ENCODE measurements around the gene KATNAL1. TPM values are rescaled to one million over a fixed set of nuclear protein-coding genes. Genes with fewer than 3 reads are reported as not detected.

Gene KATNAL1
- total RNA-seq, 1 donor from 2014 or later, result 22.7 TPM

GRCh38 chr13:30170569-30170968, 136.8 kb downstream of the KATNAL1 start:
- Mint-ChIP-seq H3K4me1 (ENCODE audit: low read depth) (no peaks in the 10 kb centered on the region), H3K36me3 (ENCODE audit: insufficient read depth) (no peaks in the 10 kb centered on the region), H3K27me3 (peaks cover 3% of the 10 kb centered on the region), H3K4me3 (ENCODE audit: low read depth) (no peak overlapping the region), H3K9me3 (ENCODE audit: low read depth) (no peaks in the 10 kb centered on the region), H3K27ac (no peak overlapping the region)
- TF ChIP-seq CTCF (IDR thresholded peaks at IDR 0.05; ENCODE audit: unreplicated experiment), result no peak
- DNase-seq (ENCODE audit: low spot score, unreplicated experiment), result no peak

GRCh38 chr13:30169442-30169841, 137.9 kb downstream of the KATNAL1 start:
- no peak overlapping the region for H3K27ac Mint-ChIP-seq
- no peak for TF ChIP-seq CTCF (IDR thresholded peaks at IDR 0.05; ENCODE audit: unreplicated experiment)
- DNase-seq (ENCODE audit: low spot score, unreplicated experiment), result no peak
- no peaks in the 10 kb centered on the region for H3K36me3 Mint-ChIP-seq (ENCODE audit: insufficient read depth)
- no peak overlapping the region for H3K4me3 Mint-ChIP-seq (ENCODE audit: low read depth)
- H3K9me3 Mint-ChIP-seq (ENCODE audit: low read depth), result no peaks in the 10 kb centered on the region
- no peaks in the 10 kb centered on the region for H3K4me1 Mint-ChIP-seq (ENCODE audit: low read depth)
- peaks cover 3% of the 10 kb centered on the region for H3K27me3 Mint-ChIP-seq

GRCh38 chr13:30165796-30166195, 141.6 kb downstream of the KATNAL1 start:
- Mint-ChIP-seq H3K9me3 (ENCODE audit: low read depth) (peaks cover 5% of the 10 kb centered on the region), H3K27me3 (peaks cover 6% of the 10 kb centered on the region), H3K4me3 (ENCODE audit: low read depth) (no peak overlapping the region), H3K4me1 (ENCODE audit: low read depth) (no peaks in the 10 kb centered on the region), H3K27ac (peak overlapping the region; percentile 27), H3K36me3 (ENCODE audit: insufficient read depth) (peaks cover 1% of the 10 kb centered on the region)
- no peak for DNase-seq (ENCODE audit: low spot score, unreplicated experiment)
- no peak for TF ChIP-seq CTCF (IDR thresholded peaks at IDR 0.05; ENCODE audit: unreplicated experiment)

GRCh38 chr13:30165071-30165470, 142.3 kb downstream of the KATNAL1 start:
- Mint-ChIP-seq H3K27me3 (peaks cover 4% of the 10 kb centered on the region), H3K36me3 (ENCODE audit: insufficient read depth) (peaks cover 1% of the 10 kb centered on the region), H3K27ac (no peak overlapping the region), H3K4me3 (ENCODE audit: low read depth) (no peak overlapping the region), H3K9me3 (ENCODE audit: low read depth) (peaks cover 5% of the 10 kb centered on the region), H3K4me1 (ENCODE audit: low read depth) (no peaks in the 10 kb centered on the region)
- no peak for DNase-seq (ENCODE audit: low spot score, unreplicated experiment)
- no peak for TF ChIP-seq CTCF (IDR thresholded peaks at IDR 0.05; ENCODE audit: unreplicated experiment)

GRCh38 chr13:30164146-30164545, 143.2 kb downstream of the KATNAL1 start:
- no peaks in the 10 kb centered on the region for H3K4me1 Mint-ChIP-seq (ENCODE audit: low read depth)
- H3K9me3 Mint-ChIP-seq (ENCODE audit: low read depth), result peaks cover 5% of the 10 kb centered on the region
- DNase-seq (ENCODE audit: low spot score, unreplicated experiment), result no peak
- H3K4me3 Mint-ChIP-seq (ENCODE audit: low read depth), result no peak overlapping the region
- no peak overlapping the region for H3K27ac Mint-ChIP-seq
- TF ChIP-seq CTCF (IDR thresholded peaks at IDR 0.05; ENCODE audit: unreplicated experiment), result no peak
- H3K27me3 Mint-ChIP-seq, result peaks cover 4% of the 10 kb centered on the region
- H3K36me3 Mint-ChIP-seq (ENCODE audit: insufficient read depth), result peaks cover 1% of the 10 kb centered on the region
